Stimulated activated CD4-positive, alpha-beta T cell treated with anti-CD3 and anti-CD28 coated beads, Interleukin-4, amount 100 ng/mL, for 24 hours (primary cell): ENCODE measurements around the gene DAAM2.
A peak's percentile ranks its signal among the peaks of the same experiment; 100 is the strongest.

Source experiments
- DNase-seq: peaks from one replicate; pipeline ENCODE4 v3.0.0-alpha.2; 2020

Gene DAAM2

DNA sequence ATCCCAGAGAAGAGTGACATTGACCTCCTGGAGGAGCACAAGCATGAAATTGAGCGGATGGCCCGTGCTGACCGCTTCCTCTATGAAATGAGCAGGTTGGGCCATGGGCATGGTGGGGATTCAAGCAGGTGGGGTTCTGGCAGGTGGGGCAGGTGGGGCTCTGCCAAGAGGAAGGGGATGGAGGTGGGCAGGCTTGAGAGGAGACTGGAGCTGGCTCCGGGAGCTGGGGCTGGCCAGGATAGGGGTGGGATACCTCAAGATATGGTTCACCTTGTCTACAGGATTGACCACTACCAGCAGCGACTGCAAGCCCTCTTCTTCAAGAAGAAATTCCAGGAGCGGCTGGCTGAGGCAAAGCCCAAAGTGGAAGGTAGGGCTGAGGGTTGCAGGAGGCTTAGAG, 99.2 kb downstream of the DAAM2 start:
- DNase-seq, result no peak

DNA sequence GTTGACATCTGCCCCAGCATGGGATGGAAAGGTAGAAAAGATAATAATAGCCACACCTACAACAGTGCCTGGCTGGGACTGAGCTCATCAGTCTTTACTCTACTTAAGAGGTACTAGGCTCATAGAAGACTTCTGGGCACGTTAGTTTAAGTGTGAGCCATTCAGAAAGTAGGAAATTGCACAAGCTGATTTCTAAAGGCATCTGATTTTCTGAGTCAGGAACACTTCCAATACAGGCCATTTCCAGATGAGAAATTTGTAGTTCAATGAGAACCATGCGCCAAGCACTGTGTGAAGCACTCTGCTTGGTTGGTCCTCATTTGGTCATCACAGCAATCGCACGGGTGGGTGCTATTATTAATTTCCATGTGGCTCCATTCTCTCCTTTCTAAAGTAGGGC, 99.8 kb downstream of the DAAM2 start:
- no peak for DNase-seq

DNA sequence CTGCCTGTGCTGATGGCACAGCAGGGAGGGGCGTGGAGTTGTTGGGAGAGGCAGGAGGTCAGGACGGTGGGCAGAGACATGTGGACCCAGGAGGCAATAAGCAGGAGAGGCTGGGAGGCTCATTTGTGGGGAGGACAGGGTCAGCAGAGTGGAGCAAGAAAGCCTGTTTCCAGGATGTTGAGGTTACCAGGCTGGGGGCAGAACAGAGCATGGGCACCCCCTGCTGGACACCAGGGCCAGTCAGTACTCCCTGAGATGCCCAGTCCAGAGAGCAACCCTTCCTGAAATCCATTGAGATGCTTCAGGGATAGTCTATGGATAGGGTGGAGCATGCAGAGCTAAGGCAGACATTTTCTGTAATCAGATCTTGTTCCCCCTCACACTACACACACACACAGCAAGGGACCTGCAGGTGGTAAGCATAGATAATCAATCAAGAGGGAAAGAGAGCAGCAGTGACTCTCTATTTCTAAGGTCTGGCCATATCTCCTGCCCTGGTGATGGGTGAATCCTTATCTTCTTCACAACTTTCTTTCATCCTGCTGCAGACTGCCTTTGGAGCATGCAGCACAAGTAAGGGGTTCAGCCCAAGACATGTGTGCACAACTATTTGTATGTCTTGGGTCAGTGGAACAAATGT, 100.4 kb downstream of the DAAM2 start:
- DNase-seq, result peak; percentile 14

DNA sequence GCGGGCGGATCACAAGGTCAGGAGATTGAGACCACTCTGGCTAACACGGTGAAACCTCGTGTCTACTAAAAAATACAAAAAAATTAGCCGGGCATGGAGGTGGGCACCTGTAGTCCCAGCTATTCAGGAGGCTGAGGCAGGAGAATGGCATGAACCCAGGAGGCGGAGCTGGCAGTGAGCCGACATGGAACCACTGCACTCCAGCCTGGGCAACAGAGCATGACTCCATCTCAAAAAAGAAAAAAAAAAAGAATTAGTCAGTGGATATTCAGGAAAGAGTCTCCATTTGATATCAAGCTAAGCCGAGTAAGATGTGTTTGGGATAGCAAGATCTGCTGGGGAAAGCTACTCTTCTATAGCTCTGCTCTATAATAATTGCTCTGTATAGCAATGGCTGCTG, 101.1 kb downstream of the DAAM2 start:
- DNase-seq, result no peak

DNA sequence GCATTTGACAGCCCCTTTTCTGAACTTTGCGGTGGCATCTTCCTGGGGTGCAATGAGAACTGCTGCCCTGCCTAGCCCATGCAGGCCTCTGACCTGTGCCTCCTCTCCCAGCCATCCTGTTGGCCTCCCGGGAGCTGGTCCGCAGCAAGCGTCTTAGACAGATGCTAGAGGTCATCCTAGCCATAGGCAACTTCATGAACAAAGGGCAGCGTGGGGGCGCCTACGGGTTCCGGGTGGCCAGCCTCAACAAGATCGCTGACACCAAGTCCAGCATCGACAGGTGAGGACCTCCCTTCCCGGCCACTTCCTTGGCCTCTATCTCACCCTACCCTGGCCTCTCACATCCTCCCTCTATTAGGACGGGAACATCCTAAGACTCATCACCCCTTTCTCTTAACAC, 104.5 kb downstream of the DAAM2 start:
- DNase-seq, result no peak

DNA sequence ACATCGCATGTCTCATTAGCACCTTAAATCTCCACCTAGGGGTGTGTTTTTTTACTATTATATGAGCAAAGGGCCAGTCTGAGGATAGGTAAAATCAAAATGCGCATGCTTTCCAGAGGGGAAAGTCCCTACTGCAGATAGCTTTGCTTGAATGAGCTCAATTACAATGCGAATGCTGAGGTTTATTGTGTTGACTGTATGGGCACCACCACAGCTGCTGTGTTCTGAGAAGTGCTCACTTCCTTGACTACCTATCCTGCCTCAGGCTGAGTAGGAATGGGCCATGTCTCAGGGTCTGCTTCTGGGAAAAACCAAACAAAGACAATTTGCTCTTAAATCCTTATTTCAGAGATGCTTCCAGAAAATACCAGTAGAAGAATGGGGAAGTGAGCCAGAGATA, 105.5 kb downstream of the DAAM2 start:
- no peak for DNase-seq

DNA sequence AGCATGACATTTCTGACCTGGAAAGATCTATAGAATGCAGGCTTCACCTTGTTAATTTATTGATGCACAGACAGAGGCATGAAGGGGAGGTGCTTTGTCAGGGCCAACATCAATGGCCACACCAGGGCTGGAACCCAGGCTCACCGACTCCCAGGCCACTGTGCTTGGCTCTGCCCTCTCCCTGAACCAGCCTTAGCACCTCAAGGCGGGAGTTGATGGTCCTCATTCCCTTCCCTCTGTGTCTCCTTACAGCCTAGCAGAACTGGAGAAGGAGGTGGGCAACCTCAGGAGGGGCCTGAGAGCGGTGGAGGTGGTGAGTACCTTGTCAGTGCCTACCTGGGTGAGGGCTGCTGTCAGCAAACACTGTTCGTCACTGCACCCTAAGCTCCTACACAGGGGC, 106.4 kb downstream of the DAAM2 start:
- no peak for DNase-seq

DNA sequence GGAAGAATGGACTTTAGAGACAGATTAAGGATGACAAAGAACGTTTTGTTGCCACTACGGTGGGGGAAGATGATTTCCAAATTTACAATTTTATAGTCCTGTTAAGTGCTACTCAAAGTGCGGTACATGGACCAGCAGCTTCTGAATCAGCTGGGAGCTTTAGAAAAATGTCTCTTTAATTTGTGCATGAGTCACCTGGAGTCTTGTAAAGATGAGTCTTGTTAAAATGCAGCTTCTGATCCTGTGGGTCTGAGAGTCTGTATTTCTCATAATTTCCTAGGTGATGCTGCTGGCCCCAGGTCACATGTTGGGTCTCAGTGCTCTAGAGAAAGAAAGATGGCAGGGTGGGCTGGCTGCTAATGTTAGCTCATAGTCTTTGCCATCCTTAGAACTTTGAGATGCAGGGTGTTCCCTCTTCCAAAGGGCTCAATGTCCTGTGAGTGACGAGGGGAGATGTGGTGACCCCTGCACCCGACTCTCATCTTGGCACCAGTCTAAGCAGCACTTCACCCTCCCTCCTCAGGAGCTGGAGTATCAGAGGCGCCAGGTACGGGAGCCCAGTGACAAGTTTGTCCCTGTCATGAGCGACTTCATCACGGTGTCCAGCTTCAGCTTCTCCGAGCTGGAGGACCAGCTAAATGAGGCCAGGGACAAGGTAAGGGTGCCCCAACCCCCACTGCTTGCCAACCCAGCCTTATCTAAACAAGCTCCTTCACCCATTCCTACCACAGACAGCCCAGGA, 107.5 kb downstream of the DAAM2 start:
- no peak for DNase-seq

DNA sequence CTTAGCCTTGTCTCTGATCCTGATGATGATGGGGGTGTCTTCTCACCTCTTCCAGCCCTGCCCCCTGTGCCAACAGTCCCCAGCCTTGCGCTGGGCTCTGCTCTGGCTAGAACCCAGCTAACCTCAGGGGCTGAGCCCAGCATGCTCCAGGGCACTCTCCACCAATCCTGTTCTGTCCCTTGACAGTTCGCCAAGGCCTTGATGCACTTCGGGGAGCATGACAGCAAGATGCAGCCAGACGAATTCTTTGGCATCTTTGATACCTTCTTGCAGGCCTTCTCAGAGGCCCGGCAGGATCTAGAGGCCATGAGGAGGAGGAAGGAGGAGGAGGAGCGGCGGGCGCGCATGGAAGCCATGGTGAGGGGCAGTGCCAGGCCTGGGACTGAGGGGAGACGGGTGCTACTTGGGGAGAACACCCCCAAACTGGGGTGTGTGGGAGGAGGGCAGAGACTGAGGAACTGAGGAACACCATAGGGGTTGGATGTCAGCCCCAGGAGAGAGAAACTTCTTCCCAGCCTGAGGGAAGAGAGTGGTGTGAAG, 109.0 kb downstream of the DAAM2 start:
- no peak for DNase-seq

DNA sequence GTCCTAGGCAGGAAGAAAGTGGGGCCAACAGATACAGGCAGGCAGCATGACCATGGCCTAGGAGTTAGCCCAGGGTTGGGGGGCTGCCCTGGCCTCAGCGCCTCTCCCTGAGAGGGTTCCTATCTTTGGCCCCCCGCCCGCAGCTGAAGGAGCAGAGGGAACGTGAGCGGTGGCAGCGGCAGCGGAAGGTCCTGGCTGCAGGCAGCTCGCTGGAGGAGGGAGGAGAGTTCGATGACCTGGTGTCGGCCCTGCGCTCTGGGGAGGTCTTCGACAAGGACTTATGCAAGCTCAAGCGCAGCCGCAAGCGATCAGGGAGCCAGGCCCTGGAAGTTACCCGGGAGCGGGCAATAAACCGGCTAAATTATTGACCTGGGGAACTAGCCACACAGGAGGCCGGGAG, 109.5 kb downstream of the DAAM2 start:
- no peak for DNase-seq

DNA sequence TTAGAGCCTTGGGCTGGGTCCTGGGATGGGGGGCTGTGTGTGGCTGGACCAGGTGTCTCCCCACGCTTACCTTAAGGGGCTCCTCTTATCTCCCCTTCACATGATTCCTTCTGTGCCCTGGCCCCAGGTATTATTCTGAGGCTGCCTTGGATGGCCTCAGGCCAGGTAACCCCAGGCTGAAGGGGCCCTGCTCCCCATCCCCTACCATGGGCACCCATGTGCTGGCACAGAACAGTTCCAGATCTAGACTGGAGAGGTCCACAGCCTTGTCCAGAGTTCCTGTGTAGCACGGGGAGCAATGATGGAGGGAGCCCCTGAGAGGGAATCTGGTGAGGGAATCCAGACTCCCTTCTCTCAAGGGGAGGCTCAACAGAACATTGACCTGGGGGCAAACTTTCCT, 110.0 kb downstream of the DAAM2 start:
- DNase-seq, result no peak

DNA sequence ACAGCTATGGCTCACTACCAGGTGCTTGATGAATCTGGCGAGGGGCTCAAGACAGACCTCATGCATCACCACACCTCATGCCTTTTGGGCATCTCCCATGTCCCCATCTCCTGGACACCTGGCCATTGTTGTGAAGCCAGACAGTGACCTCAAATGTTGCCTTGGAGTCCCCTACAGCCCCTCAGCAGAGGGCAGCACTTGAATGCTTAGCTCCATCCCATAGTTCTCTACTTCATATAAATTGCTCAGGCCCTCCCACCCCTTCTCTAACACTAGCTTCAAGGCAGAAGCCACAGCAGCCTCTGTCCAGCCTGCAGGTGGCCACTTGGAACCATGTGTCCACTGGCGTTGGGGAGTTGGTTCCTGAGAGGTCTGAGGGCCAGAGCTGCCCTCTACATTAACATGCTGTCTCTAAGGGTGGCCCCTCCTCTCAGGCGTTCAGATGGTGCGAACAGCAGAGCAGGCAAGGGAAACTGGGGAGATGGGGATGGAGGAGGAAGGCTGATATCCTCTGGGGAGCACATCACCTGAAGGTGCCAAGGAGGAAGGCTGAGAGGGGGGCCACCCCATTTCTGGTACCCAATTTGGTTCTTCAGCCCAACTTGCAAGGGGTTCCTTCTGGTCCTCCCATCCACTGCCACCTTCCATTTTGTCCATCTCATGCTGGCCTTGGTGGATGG, 110.8 kb downstream of the DAAM2 start:
- no peak for DNase-seq

DNA sequence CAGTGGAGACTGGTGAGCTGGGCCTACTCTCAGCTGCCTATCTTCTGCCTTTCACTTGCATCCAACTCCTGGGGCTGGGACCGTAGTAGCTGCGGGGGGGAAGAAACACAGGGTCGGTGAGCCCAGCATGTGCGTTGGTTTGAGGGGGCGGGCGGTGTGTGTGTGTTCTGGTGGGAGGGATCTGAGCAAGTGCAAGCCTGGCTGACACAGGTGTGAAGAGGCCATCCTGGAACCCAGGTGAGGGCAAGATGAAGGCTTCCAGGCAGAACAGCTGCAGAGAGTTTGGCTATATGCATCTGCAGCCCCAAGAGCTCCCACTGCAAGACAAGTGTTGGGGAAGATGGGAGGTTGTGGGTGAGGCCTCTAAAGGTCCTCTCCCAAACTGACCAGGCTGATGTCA, 111.5 kb downstream of the DAAM2 start:
- no peak for DNase-seq

DNA sequence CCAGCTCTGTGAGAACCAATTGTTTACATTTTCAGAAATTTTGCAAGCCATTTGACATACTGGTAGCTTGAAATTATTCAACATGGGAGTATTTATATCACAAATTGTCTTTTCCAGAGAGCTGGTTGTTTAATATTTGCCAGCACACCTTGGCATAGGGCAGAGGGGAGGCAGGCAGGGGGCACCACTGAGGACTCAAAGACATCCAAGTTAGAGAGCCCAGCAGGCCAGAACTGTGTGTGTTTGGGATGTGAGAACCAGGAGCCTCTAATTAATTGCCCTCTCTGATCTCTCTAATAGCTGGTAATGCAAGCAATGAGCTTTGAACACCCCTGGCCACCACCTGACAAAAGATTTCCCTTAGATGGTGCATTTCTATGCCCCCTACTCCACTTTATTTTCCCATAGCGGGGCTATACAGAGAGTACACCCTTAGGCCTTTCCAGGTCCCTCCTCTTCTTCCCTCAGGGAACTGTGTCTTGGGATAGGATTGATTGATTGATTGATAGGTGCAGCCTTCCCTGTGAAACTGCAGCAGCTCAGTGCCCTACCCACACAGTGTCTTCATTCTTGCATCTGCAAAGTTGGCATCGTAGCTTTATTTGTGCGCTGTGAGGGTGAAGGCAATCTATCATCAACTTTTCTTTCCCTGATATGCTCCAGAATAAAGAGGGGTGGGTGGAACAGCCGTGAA, 112.9 kb downstream of the DAAM2 start:
- no peak for DNase-seq

DNA sequence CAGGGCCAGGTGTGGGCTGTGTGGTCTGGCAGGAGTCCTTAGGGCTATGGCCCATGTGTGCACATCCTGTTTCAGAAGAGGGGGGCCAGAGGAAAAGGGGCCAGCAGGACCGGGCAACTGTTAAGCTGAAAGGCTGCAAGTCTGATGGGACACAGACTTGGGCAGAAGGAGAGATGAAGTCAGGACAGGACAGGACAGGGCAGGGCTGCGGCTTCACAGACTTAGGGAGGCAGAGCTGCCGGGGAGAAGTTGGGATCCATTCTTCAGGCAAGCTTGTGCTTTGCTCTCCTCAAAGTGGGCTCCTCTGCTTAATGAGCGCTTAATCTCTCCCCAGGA, 113.4 kb downstream of the DAAM2 start:
- no peak for DNase-seq

DNA sequence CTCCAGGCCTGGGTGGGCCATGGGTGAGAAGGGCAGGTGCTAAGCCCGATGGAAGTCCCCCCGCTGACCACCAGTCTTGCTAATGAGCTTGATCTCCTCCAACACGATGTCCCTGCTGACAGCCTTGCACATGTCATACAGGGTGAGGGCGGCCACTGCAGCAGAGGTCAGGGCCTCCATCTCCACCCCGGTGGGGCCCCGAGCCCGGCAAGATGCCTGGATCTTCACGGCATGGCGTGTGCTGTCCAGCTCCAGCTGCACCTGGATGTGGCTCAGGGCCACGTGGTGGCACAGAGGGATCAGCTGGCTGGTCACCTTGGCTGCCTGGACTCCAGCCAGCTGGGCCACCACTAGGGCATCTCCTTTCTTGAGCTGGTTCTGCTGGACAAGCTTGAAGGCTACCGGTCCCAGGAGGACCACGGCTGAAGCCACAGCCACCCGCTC, 114.2 kb downstream of the DAAM2 start:
- no peak for DNase-seq

DNA sequence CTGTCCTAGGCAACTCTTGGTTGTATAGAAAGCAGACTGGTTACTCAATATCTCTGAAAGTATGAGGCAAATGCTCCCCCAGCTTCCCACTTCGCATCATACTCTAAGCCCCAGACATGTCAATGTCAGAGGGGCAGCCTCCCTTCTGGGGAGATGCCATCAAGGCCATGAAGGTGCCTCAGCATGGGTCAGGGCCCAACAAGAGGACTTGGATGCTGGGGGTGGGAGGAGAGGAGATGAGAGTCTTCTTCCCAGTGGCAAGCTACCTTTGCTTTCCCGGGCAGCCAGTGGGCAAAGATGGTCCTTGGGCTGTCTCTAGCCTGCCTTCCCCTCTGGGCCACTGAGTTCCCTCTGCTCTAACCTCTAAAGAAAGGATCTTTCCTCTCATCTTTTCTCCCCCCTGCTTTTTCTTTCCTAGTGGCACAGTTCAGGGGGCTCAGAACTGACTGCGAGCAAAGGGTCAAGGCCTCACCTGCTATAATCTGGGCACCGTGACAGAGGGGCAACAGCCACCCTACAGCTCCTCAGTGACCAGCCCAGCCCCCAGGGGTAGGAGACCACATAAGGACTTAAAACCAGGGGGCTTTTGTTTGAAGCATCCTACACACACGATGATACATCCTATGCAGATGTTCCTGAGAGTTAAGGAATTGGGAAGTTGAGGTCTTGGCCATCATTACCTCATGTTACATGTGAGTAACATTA, 115.8 kb downstream of the DAAM2 start:
- no peak for DNase-seq

DNA sequence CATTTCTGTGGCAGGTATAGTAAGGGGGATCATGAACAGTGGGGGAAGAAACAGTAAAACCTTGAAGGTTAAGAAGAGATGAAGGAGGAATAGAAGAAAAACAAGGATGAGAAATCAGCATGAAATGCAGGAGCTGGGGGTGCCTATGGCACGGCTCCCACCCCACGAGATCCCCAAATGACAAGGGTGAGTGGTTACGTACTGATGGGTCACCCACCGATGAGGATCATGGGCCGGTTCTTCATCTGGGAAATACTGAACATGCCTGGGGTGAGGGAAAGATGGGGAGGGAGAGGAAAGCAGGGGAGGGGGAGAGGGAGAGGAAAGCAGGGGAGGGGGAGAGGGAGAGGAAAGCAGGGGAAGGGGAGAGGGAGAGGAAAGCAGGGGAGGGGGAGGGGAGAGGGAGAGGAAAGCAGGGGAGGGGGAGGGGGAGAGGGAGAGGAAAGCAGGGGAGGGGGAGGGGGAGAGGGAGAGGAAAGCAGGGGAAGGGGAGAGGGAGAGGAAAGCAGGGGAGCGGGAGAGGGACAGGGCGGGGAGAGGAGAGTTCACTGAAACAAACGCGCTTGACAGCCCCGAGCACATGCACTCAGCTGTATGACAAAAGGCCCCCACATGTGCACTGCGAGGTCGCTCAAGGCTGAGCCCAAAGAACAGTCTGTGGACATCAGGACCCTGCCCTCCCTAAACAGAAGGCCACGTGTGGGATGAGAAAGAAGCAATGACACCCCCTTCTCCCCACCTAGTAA, 116.8 kb downstream of the DAAM2 start:
- no peak for DNase-seq

DNA sequence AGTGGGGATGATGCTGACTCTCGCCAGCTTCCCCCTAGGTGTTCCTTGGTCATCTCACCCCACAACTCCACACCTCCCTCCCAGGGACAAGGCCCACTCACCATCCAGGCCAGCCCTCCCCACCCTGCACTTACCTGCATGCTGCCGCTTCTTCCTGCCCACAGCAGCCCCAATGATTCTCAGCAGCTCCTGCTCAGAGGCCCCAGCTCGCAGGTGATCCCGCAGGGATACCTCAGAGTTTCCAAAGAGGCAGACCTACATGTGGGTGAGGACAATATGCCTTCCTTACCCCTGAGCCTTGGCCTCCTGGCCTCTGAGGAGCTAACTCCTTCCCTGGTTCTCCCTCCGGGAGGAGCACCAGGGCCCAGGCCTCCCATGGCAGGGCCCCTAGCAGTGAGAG, 117.5 kb downstream of the DAAM2 start:
- no peak for DNase-seq

DNA sequence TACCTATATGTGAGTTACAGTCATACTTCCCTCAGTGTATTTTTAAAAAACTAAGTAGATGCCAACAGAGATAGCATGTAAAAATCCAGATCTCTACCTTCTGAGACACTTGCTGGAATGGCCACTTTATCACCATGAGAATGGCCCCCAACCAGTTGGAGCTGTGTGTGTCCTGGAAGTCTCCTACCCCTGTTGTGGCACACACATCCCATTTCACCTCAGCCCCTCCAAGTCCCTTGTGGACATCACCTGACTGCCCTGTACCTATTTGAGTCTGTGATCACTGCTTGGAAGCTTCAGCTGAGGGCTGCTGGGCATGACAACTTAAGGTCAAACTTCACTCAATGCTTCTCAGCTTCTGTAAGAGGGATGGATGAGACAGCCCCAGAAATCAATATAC, 118.0 kb downstream of the DAAM2 start:
- DNase-seq, result no peak

DNA sequence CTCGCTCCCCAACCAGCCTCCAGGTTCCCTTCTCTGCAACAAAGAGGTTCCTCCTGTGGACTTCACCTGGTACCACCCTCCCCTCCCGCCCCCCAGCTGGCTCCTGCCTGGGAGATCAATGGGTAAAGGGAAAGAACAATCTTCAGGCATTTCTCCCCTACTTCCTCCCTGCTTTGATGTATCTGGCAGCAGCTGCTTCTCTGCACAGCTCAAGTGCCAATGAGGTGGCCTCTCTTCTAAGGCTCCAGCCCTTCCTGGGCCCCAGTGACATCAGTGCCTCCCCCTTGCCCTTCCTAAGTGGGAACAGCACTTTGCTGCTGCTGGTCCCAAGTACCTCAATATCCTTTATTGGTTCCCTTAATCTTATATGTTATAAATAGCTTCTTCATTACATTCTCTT, 118.6 kb downstream of the DAAM2 start:
- DNase-seq, result no peak

DNA sequence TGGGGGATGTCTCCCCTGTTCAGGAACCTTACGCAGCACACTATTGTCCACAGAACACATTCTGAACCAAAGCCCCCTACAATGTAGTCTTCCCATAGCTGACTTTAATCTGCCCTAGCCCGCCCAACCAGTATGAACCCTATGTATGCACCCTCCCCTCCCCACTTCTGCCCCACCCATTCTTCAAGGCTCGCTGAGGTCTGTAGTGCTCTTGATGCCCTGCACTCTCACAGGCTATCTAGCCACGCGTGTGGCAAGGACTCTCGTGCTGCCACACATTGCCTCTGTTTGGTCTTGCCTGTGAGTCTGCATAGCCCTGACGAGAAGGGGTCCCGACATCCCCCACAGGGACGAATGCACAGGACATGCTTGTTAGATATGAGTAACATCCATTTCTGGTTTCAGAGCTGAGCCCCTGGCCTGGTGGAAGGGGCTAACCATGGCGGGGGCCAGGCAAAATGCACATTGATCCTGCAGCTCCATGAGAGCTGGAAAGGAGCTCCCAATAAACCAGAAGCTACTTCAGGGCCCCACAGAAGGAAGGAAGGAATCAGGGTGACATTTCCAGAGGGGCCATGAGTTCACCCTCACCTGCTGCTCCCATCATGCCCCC, 119.4 kb downstream of the DAAM2 start:
- no peak for DNase-seq
